DMS53 treated with DMSO at 0.1 percent for 48 hours (cell line): ENCODE measurements around the gene CAPN8.
A peak's percentile ranks its signal among the peaks of the same experiment; 100 is the strongest.

Experiments used
- DNase-seq: peaks from one replicate; lab custom pipeline; 2025; ENCODE audit not compliant: unreplicated experiment; lab: John Stamatoyannopoulos, UW

Gene CAPN8

GRCh38 chr1:223665592-223666312 lies at the start of gene CAPN8:
Gene CAPN8, minus strand, starts transcription at chr1:223665701. Its CDS starts 55 bp downstream, at chr1:223665646.
- DNase-seq = peak; percentile 95

DNA sequence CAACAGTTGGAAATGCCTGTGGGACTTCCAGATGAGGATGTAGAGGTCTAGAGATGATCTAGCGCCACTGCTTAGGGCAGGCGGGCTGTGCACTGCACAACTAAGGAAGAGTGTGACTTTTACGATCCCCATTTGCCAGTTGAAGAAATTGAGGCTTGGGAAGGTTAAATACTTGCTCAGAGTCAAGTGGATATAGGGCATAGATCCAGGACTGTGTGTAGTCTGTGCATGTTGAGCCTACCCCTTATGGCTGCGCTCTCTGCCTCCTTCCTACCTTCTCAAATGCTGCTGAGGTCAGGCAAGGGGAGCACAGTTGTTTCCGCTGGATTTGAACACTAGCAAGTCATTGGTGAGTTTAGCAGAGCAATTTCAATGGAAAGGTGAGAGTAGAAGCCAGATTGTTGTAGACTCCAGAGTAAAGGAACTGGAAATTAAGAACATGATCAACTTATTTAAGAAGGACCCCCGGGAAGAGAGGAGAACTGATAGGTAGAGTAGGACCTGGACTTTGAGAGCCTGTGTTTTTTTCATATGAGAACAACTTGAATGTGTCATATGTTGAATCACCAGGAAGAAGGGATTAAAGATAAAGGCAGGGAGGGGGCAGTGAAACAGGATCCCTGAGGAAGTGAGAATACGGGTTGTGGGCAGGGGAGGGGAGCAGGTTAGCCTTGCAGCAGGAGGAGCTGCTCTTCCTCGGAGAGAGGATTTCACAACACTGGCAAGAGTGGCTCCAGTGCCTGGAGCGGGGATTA lies 49.5 kb upstream of the CAPN8 start:
- DNase-seq = peak; percentile 87

DNA sequence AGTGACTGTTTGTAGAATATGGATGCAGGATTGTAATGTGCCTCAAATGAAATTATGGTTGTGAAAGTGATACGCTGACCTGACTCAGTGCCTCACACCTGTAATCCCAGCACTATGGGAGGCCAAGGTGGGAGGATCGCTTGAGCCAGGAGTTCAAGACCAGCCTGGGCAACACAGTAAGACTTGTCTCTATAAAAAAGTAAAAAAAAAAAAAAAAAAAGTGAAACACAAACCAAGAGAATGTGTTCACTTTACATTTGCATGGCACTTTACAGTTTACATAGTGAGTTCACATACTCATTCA lies 48.9 kb upstream of the CAPN8 start:
- DNase-seq = no peak

DNA sequence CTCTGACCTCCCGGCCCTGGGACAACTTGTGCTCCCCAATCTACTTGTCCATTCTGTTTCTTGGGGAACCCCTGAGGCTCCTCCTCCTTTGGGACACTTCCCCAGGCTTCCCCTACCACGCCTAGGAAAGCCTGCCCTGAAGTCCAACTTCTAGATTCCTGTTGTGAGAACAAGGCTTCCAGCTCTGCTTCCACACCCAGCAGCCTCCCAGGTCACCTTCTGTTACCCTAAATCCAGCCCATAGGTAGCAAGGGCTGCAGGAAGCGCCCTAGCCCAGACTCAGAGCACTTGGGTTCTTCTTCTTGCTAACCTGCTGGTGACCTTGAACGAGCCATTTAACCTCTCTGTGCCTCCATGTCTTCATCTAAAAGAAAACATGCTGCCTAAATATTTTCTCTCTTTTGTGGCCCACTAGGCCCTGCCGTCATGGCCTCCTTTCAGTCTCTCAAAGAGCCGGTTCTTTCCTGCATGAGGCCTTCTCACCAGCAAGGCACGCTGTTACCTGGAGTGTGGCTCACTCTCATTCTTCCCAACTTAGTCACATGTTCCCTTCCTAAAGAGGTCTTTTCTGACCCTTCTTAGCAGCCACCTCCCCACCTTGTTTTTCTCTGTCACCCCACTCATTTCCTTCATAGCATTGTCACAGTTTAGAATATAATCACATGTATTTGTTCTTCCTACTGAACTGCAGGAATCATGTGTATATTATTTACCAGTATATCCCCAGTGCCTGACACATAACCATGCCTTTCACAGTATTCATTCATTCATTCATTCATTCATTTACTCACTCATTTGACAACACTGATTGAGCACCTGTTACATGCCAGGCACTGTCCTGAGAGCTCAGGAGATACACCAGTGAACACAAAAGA lies 48.3 kb upstream of the CAPN8 start:
- peak; percentile 53 for DNase-seq

DNA sequence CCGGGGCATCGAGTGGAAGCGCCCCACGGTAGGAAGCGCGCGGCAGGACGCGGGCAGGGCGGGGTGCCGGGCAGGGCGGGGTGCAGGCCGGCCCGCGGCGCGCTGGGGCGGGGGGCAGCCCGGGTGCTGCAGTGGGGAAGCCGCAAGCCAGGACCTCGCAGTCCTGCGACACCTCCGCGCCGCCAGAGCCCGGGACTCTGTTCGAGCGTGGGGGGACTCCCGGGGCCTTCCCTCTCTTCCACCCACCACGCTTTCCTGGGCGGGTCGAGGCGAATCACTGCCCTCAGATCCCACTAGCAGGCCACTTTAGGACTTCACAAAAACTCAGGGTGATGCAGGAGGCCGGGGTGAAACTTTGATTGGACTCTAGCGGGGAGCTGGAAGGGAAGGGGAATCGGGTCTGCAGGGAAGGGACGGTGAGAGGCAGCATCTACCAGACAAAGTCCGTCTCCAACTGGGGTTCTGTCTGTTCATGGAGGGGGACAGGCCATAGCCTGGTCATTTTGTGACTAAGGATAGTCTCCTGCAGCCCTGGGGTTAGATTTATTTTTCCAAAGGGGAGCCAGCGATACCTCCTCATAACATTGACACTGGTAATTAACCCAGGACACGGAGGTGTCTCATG lies 47.5 kb upstream of the CAPN8 start:
- DNase-seq = no peak

GRCh38 chr1:223712194-223712849 lies 46.8 kb upstream of the CAPN8 start, which contains the start of gene CAPN2:
Gene CAPN2, plus strand, starts transcription at chr1:223712539. Its CDS starts 102 bp downstream, at chr1:223712641.
- peak; percentile 51 for DNase-seq

DNA sequence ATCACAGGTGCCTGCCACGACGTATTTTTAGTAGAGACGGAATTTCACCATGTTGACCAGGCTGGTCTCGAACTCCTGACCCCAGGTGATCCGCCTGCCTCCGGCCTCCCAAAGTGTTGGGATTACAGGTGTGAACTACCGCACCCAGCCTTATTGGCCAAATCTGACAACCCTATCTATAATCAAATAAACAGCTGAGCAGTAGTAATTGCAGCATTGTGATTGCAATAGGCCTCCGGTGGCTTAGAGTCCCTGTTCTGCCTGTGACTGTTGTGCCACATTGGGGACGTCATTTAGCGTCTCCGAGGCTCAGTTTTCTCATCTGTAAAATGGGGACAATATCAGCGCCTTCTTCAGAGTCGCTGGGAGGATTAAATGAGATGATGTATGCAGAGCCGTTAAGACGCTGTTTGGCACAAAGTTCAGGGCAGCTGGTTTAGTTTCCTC lies 46.3 kb upstream of the CAPN8 start:
- no peak for DNase-seq

DNA sequence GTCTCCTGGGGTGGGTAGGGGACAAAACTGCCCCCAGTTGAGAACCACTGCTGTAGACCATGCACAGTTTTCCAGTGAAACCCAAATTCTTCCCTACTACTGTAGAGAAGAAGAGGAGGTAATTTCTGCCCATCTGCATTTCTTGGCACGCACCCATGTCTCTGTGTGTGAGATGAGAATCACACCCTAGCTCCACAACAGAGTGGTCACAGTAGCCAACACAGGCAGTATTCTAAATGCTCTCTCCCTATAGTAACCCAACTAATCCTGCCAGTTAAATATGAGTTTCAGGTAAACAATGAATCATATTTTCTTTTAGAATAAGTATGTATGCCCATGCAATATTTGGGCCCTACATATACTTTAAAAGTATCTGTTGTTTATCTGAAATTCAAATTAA lies 45.7 kb upstream of the CAPN8 start:
- DNase-seq = no peak

DNA sequence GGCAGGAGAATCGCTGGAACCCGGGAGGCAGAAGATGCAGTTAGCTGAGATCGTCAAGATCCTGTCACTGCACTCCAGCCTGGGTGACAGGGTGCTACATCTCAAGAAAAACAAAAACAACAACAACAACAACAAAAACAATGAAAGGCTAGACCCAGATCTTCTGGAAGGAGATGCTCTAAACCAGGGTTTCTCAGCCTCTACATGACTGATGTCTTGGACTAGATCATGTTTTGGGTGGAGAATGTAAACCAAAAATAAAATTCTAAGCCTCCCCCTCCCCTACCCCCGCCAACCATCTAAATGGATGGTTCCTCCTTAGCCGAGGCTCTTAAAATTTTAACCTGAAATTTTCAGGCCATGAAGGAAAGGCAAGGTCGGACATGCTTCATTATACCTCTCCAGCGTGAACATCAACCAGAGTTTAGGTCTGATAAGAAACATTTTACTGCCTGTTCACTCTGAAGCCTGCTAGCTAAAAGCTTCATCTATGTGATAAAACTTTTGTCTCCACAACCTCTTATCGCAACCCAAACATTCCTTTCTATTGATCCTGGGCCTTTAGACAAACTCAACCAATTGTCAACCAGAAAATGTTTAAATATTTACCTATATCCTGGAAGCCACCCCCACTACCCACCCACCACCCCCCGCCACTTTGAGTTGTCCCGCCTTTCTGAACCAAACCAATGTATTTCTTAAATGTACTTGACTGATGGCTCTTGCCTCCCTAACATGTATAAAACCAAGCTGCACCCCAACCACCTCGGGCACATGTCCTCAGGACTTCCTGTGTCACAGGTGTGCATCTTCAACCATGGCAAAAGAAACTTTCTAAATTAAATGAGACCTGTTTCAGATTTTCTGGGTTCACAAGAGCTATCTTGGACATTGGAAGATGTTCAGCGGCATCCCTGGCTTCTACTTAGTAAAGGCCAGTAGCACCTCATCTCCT lies 45.0 kb upstream of the CAPN8 start:
- no peak for DNase-seq

DNA sequence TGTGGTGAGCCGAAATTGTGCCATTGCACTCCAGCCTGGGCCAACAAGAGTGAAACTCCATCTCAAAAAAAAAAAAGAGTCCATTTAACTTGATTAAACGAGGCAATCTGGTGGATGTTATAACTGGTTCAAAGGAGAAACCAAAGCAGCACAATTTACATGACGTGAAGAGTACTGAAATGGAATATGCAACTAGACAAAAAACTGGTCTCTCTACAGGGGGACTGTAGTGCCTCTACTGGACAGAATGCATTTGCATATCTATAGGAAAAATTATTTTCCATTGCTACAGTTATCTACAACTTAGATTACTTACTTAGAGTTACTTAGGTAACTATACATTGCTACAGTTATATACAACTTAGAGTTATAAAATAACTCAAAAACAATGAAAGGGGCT lies 44.1 kb upstream of the CAPN8 start:
- no peak for DNase-seq

DNA sequence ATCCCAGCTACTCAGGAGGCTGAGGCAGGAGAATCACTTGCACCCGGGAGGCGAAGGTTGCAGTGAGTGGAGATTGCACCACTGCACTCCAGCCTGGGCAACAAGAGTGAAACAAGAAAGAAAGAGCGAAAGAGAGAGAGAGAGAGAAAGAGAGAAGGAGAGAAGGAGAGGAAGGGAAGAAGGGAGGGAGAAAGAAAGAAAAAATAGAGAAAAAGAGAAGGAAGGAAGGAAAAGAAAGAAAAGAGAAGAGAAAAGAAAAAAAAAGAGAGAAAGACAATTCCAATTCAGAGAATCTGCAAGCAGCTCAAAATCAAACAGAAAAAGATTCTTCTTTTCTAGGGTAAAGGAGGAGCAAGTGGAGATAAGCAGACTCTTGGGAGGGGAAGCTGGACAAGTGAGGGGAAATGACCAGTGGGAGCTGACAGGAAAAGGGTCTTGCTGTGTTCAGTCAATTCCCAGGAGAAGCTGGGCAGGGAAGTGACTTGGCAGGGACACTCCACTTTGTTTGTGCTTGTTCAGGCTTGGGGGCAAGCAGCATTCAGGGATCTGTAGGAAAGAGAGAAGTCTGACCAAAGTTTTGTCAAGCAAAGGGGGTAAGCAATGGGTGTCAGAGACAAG lies 43.3 kb upstream of the CAPN8 start:
- DNase-seq = no peak

GRCh38 chr1:223708001-223708359 lies 42.5 kb upstream of the CAPN8 start:
- peak; percentile 92 for DNase-seq

DNA sequence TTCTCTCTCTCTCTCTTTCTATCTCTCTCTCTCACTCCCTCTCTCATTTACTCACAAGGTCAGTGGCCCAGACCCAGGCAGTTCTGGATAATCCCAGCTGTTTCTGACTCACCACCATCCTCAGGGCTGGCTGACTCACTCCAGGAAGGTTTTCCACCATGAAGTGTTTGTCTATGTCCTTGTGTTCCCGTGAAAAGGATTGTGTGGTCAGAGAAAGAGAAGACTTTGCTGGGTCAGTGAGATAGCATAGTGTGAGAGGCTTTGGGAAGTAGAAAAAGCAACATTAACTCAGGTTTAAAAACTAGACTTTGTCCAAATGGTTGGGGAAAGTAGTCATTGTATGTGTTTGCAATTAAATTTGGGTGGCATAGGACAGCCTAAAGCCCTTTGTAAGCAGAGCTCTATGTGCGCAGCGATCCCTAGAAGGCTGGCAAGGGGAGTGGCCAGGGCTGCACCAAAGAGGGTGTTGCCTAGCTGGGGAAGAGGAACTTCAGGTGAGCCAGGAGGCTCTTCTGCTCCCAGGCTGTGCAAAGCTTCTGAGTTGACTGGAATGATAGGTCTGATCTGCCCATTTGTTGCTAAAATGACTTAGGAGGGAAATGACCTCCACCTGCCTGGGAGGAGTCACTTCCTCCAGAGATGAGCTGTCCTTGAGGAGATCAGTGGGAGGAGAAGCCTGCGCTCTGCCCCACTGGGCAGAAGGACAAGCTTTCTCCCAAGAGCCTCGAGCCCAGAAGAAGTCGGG lies 41.9 kb upstream of the CAPN8 start:
- peak; percentile 99 for DNase-seq

DNA sequence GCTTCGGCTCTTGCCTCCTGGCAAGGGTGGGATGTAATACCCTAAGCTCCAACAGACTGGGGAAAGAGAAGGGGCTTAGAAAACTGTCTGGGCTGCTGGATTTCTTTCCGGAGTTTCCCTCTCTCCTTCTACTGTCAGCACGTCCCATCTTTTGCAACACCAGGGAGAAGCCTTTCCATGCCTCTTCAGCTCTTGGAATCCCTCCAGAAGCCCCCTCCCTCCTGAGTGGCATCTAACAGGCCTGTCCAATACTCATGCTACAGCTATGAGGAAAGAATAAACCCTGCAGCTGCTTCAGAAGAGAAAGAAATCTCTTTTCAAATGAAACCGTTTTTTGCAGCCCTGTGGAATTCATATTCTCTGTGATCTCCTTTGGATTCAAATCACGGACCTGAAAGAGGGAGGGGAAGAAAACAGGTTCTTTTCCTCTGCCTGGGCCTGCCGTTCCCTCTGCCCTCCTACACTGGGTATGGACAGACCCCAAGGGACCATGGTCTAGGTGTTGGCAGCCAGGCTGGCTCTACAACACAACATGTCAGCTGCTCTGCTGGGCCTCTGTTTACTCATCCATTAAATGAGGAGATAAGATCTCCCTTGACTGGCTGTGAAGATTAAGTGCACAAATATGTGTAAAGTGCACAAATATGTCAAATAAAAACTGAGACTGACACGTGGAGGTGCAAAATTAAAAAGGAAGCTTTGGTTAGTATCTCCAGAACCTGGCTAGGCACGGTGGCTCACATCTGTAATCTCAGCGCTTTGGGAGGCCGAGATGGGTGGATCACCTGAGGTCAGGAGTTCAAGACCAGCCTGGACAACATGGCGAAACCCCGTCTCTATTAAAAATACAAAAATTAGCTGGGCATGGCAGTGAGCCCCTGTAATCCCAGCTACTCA lies 40.8 kb upstream of the CAPN8 start:
- DNase-seq = peak; percentile 77

GRCh38 chr1:223704921-223705878 lies 39.7 kb upstream of the CAPN8 start:
- DNase-seq = peak; percentile 27

DNA sequence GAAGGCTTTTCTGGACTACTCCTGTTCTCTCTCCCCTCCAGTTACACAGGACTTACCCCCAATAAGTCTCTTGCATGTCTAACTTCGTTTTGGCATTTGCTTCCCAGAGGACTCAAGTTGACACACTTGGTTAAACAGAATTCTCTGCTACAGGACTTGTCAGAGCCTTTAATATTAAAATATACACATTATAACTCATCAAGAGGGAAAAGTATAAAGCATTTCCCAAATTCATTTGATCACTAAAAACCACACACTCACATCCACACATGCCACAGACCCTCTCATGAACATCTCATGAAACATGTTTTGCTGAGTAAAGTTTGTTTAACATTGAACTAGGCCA lies 38.1 kb upstream of the CAPN8 start:
- DNase-seq = no peak
